Measurements from ENCODE around the gene SLC24A3. TPM values are rescaled to one million over a fixed set of nuclear protein-coding genes. Genes with fewer than 3 reads are reported as not detected.

The SLC24A3 gene
- total RNA-seq, 1 experiment from 2014 or later, result 0.14 TPM

GRCh38 chr20:19427480-19427879 is 215.0 kb downstream of the SLC24A3 start:
- H3K27me3 ChIP-seq (replicated peaks; ENCODE audit: control insufficient read depth, insufficient read depth, low read length), result no peaks in the 10 kb centered on the region
- ChIA-PET CTCF (no interaction called here), POLR2A (no interaction called here)
- Mint-ChIP-seq H3K27ac (ENCODE audit: unreplicated experiment) (no peak overlapping the region), H3K9me3 (ENCODE audit: unreplicated experiment) (no peaks in the 10 kb centered on the region), H3K27me3 (ENCODE audit: insufficient read depth, unreplicated experiment) (no peaks in the 10 kb centered on the region), H3K4me3 (ENCODE audit: unreplicated experiment) (peak overlapping the region; percentile 4), H3K4me1 (ENCODE audit: low read depth, unreplicated experiment) (peaks cover 24% of the 10 kb centered on the region), H3K36me3 (ENCODE audit: insufficient read depth, unreplicated experiment) (no peaks in the 10 kb centered on the region)
- H3K4me1 ChIP-seq, result peaks cover 16% of the 10 kb centered on the region
- BruUV-seq (replicated peaks), result no TSS peak
- no peaks in the 10 kb centered on the region for H3K9me3 ChIP-seq
- intact Hi-C loops (cut with micrococcal nuclease; ENCODE audit: unreplicated experiment), result loop anchor here (1.0 kb wide), 1 partner anchor 19 kb away; no protein-coding TSS in a partner anchor
- TF ChIP-seq CTCF (IDR thresholded peaks at IDR 0.05; ENCODE audit: insufficient read depth in 1 of 2, low read depth in 1 of 2, low read length in 1 of 2, severe bottlenecking in 1 of 2, unreplicated experiment in 1 of 2), result no peak
- no peak overlapping the region for H3K4me3 ChIP-seq (ENCODE audit: low read depth, low read length)
- peak; percentile 79 to 80 for DNase-seq
- H3K36me3 ChIP-seq (ENCODE audit: control insufficient read depth, insufficient read depth, low read length), result no peaks in the 10 kb centered on the region

- Mint-ChIP-seq H3K4me1 (ENCODE audit: low read depth, unreplicated experiment) (peaks cover 24% of the 10 kb centered on the region), H3K36me3 (ENCODE audit: insufficient read depth, unreplicated experiment) (no peaks in the 10 kb centered on the region), H3K27me3 (ENCODE audit: insufficient read depth, unreplicated experiment) (no peaks in the 10 kb centered on the region), H3K27ac (ENCODE audit: unreplicated experiment) (no peak overlapping the region), H3K4me3 (ENCODE audit: unreplicated experiment) (peak overlapping the region; percentile 4), H3K9me3 (ENCODE audit: unreplicated experiment) (no peaks in the 10 kb centered on the region)
- CTCF ChIA-PET, result no interaction called here
- intact Hi-C loops (cut with micrococcal nuclease; ENCODE audit: unreplicated experiment), result loop anchor here (1.0 kb wide), 1 partner anchor 20 kb away; no protein-coding TSS in a partner anchor
- Histone ChIP-seq H3K4me1 (peaks cover 16% of the 10 kb centered on the region), H3K9me3 (no peaks in the 10 kb centered on the region), H3K4me3 (ENCODE audit: low read depth, low read length) (no peak overlapping the region), H3K36me3 (ENCODE audit: control insufficient read depth, insufficient read depth, low read length) (no peaks in the 10 kb centered on the region), H3K27me3 (replicated peaks; ENCODE audit: control insufficient read depth, insufficient read depth, low read length) (no peaks in the 10 kb centered on the region)
- no peak for TF ChIP-seq CTCF (IDR thresholded peaks at IDR 0.05; ENCODE audit: insufficient read depth in 1 of 2, low read depth in 1 of 2, low read length in 1 of 2, severe bottlenecking in 1 of 2, unreplicated experiment in 1 of 2)
- DNase-seq, result no peak
- no TSS peak for BruUV-seq (replicated peaks)
- POLR2A ChIA-PET, result no interaction called here
Measured at GRCh38 chr20:19427913-19428312, 215.5 kb downstream of the SLC24A3 start.

DNA sequence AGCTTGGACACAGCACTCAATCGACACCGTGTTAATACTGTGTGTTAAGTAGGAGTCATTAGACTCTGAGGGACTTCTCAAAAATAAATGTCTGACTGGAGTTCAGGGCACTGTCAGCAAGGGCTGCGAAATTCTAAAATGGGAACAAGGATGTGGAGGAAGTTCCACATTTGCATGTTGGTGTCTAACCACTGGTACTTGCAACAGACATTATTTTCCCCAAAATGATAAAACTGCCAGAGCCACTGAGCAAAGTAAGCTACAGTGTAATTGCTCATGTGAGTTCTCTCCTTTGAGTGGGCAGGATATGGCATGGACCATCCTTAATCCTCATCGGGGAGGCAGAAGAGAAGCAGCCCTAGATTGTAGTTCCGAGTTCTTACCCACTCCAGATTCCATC is 215.9 kb downstream of the SLC24A3 start:
- no peak for DNase-seq
- CTCF ChIA-PET, result no interaction called here

More for the DNA sequence above, 215.9 kb downstream of the SLC24A3 start:
- no peaks in the 10 kb centered on the region for H3K27me3 ChIP-seq (replicated peaks; ENCODE audit: control insufficient read depth, insufficient read depth, low read length)
- Mint-ChIP-seq H3K36me3 (ENCODE audit: insufficient read depth, unreplicated experiment) (no peaks in the 10 kb centered on the region), H3K27me3 (ENCODE audit: insufficient read depth, unreplicated experiment) (no peaks in the 10 kb centered on the region), H3K27ac (ENCODE audit: unreplicated experiment) (no peak overlapping the region), H3K4me3 (ENCODE audit: unreplicated experiment) (no peak overlapping the region), H3K9me3 (ENCODE audit: unreplicated experiment) (no peaks in the 10 kb centered on the region), H3K4me1 (ENCODE audit: low read depth, unreplicated experiment) (peaks cover 24% of the 10 kb centered on the region)
- H3K4me3 ChIP-seq (ENCODE audit: low read depth, low read length), result no peak overlapping the region
- no peaks in the 10 kb centered on the region for H3K9me3 ChIP-seq
- H3K36me3 ChIP-seq (ENCODE audit: control insufficient read depth, insufficient read depth, low read length), result no peaks in the 10 kb centered on the region
- no peak for TF ChIP-seq CTCF (IDR thresholded peaks at IDR 0.05; ENCODE audit: insufficient read depth in 1 of 2, low read depth in 1 of 2, low read length in 1 of 2, severe bottlenecking in 1 of 2, unreplicated experiment in 1 of 2)
- POLR2A ChIA-PET, result no interaction called here
- peaks cover 16% of the 10 kb centered on the region for H3K4me1 ChIP-seq
- intact Hi-C loops (cut with micrococcal nuclease; ENCODE audit: unreplicated experiment), result no loop called here
- BruUV-seq (replicated peaks), result no TSS peak
